Tibial nerve (tissue), 4 donors: Measurements from ENCODE around the gene PCDH12. TPM values are rescaled to one million over a fixed set of nuclear protein-coding genes. Genes with fewer than 3 reads are reported as not detected.
A peak's percentile ranks its signal among the peaks of the same experiment; 100 is the strongest.

Experiments used
- DNase-seq, 2 donors: peaks; one replicate each; pipeline ENCODE4 v3.0.0-alpha.2; 2019; ENCODE audit warnings: low spot score in 2 of 2
- H3K27ac ChIP-seq, 4 donors: fragments of 200-600 bp; sonication (generic) in 3 of 4; one replicate each; pipeline ENCODE4 v1.5.1; 2017 to 2019; ENCODE audit warnings: mild to moderate bottlenecking in 1 of 4
- H3K27me3 ChIP-seq, 2 donors: fragments of 200-600 bp; sonication (generic) in 1 of 2; one replicate each; pipeline versions ENCODE4 v1.5.1 to v1.6.0; 2017 to 2019
- H3K36me3 ChIP-seq, 3 donors: fragments of 200-600 bp; sonication (generic); one replicate each; pipeline ENCODE4 v1.5.1; 2018 to 2019
- H3K4me1 ChIP-seq, 4 donors: fragments of 200-600 bp; sonication (generic) in 3 of 4; one replicate each; pipeline ENCODE4 v1.5.1; 2017 to 2019
- H3K4me3 ChIP-seq, 4 donors: fragments of 200-600 bp; sonication (generic) in 3 of 4; one replicate each; pipeline ENCODE4 v1.5.1; 2017 to 2019; ENCODE audit warnings: mild to moderate bottlenecking in 1 of 4, moderate library complexity in 1 of 4
- H3K9me3 ChIP-seq, 4 donors: fragments of 200-600 bp; sonication (generic) in 3 of 4; one replicate each; pipeline ENCODE4 v1.5.1; 2017 to 2019
- CTCF ChIP-seq, 5 experiments: fragments of 200-600 bp in 3 of 5; fragments of 450-650 bp in 2 of 5; sonication (generic) in 3 of 5; IDR thresholded peaks; one replicate each; pipeline ENCODE4 v1.5.1; 2016 to 2019; ENCODE audit warnings: antibody characterized with exemption in 5 of 5, mild to moderate bottlenecking in 3 of 5, moderate library complexity in 2 of 5
- EP300 ChIP-seq, 2 donors: sonication (generic); formaldehyde crosslinking; IDR thresholded peaks; one replicate each; pipeline ENCODE4 v1.6.1; 2017; ENCODE audit warnings: antibody characterized with exemption in 2 of 2, mild to moderate bottlenecking in 1 of 2
- POLR2A ChIP-seq, 2 donors: fragments of 450-650 bp; IDR thresholded peaks; one replicate each; pipeline ENCODE4 v1.6.1; 2017; ENCODE audit warnings: antibody characterized with exemption in 2 of 2, mild to moderate bottlenecking in 2 of 2, moderate library complexity in 2 of 2
- WGBS, 2 donors: methylation state at CpG; one replicate each; pipeline ENCODE4 v1.1.5; 2018; 5-methylcytosine and 5-hydroxymethylcytosine counted together
- total RNA-seq, 4 donors: library from RNA; depleted of rRNA; stranded (reverse); fragments of >200 nt; gene quantifications; one replicate each; pipeline ENCODE4 v1.1.0, GENCODE V29; 2016

Gene PCDH12
- total RNA-seq, 4 donors from 2014 or later = 1.0 to 4.5 (median 2.6) TPM

- Histone ChIP-seq H3K4me1 (peaks cover 0 to 21% (median 15%) of the 10 kb centered on the region in 4 donors), H3K4me3 (peak within 1 kb of the TSS; percentile 47 to 73 (median 70)), H3K36me3 (peaks cover 0 to 10% (median 0%) of the 10 kb centered on the region in 3 donors), H3K9me3 (no peaks in the 10 kb centered on the region), H3K27me3 (no peaks in the 10 kb centered on the region), H3K27ac (peak within 1 kb of the TSS; percentile 72 to 98 (median 96))
- peak; percentile 79 to 81 for DNase-seq
- WGBS, 2 donors = 0% methylated on average over 13 to 43 of the region's 63 CpGs
- TF ChIP-seq POLR2A (IDR thresholded peaks at IDR 0.05) (peak; percentile 86 to 94), EP300 (IDR thresholded peaks at IDR 0.05) (peak; percentile 83 to 97), CTCF (IDR thresholded peaks at IDR 0.05) (peak; percentile 93 to 99 (median 97))
Measured at GRCh38 chr5:141968914-141969608, 11.1 kb upstream of the PCDH12 start, which contains the start of gene RNF14. RNF14 (plus strand) TSS chr5:141969105; CDS start chr5:141973589, 4,484 bp downstream.

GRCh38 chr5:141966963-141967333 is 8.9 kb upstream of the PCDH12 start:
- Histone ChIP-seq H3K36me3 (no peaks in the 10 kb centered on the region), H3K27me3 (no peaks in the 10 kb centered on the region), H3K4me1 (peaks cover 0 to 21% (median 14%) of the 10 kb centered on the region in 4 donors), H3K4me3 (no peak overlapping the region), H3K9me3 (no peaks in the 10 kb centered on the region), H3K27ac (no peak overlapping the region)
- no peak for TF ChIP-seq CTCF (IDR thresholded peaks at IDR 0.05)
- TF ChIP-seq POLR2A (IDR thresholded peaks at IDR 0.05) = no peak
- no peak for TF ChIP-seq EP300 (IDR thresholded peaks at IDR 0.05)
- DNase-seq = no peak
- 93% methylated on average over 2 of the region's 2 CpGs for WGBS, 2 donors

GRCh38 chr5:141966275-141966962 is 8.4 kb upstream of the PCDH12 start:
- TF ChIP-seq CTCF (IDR thresholded peaks at IDR 0.05) = no peak
- TF ChIP-seq EP300 (IDR thresholded peaks at IDR 0.05) = no peak
- no peak for TF ChIP-seq POLR2A (IDR thresholded peaks at IDR 0.05)
- H3K36me3 ChIP-seq = no peaks in the 10 kb centered on the region
- H3K9me3 ChIP-seq = no peaks in the 10 kb centered on the region
- H3K4me1 ChIP-seq = peaks cover 0 to 21% (median 14%) of the 10 kb centered on the region in 4 donors
- no peaks in the 10 kb centered on the region for H3K27me3 ChIP-seq
- no peak for DNase-seq
- H3K4me3 ChIP-seq = no peak overlapping the region
- 79 to 85% methylated on average over 4 of the region's 4 CpGs for WGBS, 2 donors
- H3K27ac ChIP-seq = no peak overlapping the region

- no peak overlapping the region for H3K27ac ChIP-seq
- no peaks in the 10 kb centered on the region for H3K27me3 ChIP-seq
- H3K4me3 ChIP-seq = no peak overlapping the region
- WGBS, 2 donors = 79% methylated on average over 6 of the region's 7 CpGs
- TF ChIP-seq POLR2A (IDR thresholded peaks at IDR 0.05) (no peak), EP300 (IDR thresholded peaks at IDR 0.05) (no peak), CTCF (IDR thresholded peaks at IDR 0.05) (no peak)
- no peaks in the 10 kb centered on the region for H3K9me3 ChIP-seq
- no peaks in the 10 kb centered on the region for H3K36me3 ChIP-seq
- no peak for DNase-seq
- peaks cover 0 to 18% (median 9%) of the 10 kb centered on the region in 4 donors for H3K4me1 ChIP-seq
Measured at GRCh38 chr5:141965071-141965470, 7.1 kb upstream of the PCDH12 start.

- Histone ChIP-seq H3K36me3 (no peaks in the 10 kb centered on the region), H3K4me3 (no peak overlapping the region), H3K27me3 (no peaks in the 10 kb centered on the region), H3K27ac (no peak overlapping the region), H3K4me1 (peaks cover 0 to 22% (median 3%) of the 10 kb centered on the region in 4 donors), H3K9me3 (no peaks in the 10 kb centered on the region)
- no peak for DNase-seq
- TF ChIP-seq EP300 (IDR thresholded peaks at IDR 0.05) = no peak
- no peak for TF ChIP-seq CTCF (IDR thresholded peaks at IDR 0.05)
- no peak for TF ChIP-seq POLR2A (IDR thresholded peaks at IDR 0.05)
- 40 to 42% methylated on average over 3 of the region's 3 CpGs for WGBS, 2 donors
Measured at GRCh38 chr5:141963701-141964100, 5.7 kb upstream of the PCDH12 start.
